ENCODE data around the gene SYT4.

The SYT4 gene

DNA sequence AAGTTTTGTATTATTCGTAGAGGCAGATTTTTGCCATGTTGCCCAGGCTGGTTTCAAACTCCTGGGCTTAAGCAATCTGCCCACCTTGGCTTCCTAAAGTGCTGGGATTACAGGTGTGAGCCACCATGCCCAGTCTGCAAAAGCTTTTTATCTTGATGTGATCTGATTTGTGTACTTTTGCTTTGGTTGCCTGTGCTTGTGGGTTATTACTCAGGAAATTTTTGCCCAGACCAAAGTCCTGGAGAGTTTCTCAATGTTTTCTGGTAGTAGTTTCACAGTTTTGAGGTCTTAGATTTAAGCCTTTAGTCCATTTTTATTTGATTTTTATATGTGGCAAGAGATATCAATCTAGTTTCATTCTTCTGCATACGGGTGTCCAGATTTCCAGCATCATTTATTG, 42.4 kb downstream of the SYT4 start:
- no peak overlapping the region for H3K4me2 ChIP-seq (ENCODE audit: low read length)
- TF ChIP-seq, protein P1, sequence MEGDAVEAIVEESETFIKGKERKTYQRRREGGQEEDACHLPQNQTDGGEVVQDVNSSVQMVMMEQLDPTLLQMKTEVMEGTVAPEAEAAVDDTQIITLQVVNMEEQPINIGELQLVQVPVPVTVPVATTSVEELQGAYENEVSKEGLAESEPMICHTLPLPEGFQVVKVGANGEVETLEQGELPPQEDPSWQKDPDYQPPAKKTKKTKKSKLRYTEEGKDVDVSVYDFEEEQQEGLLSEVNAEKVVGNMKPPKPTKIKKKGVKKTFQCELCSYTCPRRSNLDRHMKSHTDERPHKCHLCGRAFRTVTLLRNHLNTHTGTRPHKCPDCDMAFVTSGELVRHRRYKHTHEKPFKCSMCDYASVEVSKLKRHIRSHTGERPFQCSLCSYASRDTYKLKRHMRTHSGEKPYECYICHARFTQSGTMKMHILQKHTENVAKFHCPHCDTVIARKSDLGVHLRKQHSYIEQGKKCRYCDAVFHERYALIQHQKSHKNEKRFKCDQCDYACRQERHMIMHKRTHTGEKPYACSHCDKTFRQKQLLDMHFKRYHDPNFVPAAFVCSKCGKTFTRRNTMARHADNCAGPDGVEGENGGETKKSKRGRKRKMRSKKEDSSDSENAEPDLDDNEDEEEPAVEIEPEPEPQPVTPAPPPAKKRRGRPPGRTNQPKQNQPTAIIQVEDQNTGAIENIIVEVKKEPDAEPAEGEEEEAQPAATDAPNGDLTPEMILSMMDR (IDR thresholded peaks at IDR 0.05) = no peak

DNA sequence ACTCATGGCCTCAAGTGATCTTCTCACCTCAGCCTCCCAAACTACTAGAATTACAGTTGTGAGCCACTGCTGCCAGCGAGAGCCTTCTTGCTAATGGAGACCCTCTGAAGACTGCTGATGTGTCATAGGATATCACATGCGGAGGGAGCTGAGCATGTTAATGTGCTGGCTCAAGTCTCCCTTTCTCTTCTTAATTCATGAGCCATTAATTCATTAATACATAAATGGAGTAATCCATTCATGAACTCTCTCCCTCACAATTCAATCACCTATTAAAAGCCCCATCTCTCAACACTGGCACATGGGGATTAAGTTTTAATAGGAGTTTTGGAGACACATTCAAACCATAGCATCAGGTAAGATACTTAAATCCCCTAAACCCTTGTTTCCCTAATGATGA, 54.8 kb downstream of the SYT4 start:
- H3K4me3 ChIP-seq (ENCODE audit: low read depth, low read length) = no peak overlapping the region
- TF ChIP-seq, protein P1 (IDR thresholded peaks at IDR 0.05) = no peak
- H3K36me3 ChIP-seq (ENCODE audit: control insufficient read depth, insufficient read depth, low read length) = no peaks in the 10 kb centered on the region
- H2AFZ ChIP-seq = no peak overlapping the region
- no peak overlapping the region for H3K4me2 ChIP-seq (ENCODE audit: low read length)
- no peaks in the 10 kb centered on the region for H3K9me3 ChIP-seq (ENCODE audit: control insufficient read depth, low read length)
- no peaks in the 10 kb centered on the region for H3K79me2 ChIP-seq
- H3K4me1 ChIP-seq = no peaks in the 10 kb centered on the region
- no peaks in the 10 kb centered on the region for H3K27me3 ChIP-seq (ENCODE audit: control insufficient read depth, insufficient read depth, low read length)
- no peak overlapping the region for H3K27ac ChIP-seq
- H3K9ac ChIP-seq = no peak overlapping the region

More for the DNA sequence above, 42.4 kb downstream of the SYT4 start:
- H3K4me3 ChIP-seq (ENCODE audit: low read depth, low read length) = no peak overlapping the region
- no peak overlapping the region for H2AFZ ChIP-seq
- H3K36me3 ChIP-seq (ENCODE audit: control insufficient read depth, insufficient read depth, low read length) = no peaks in the 10 kb centered on the region
- H3K4me1 ChIP-seq = no peaks in the 10 kb centered on the region
- H3K27ac ChIP-seq = no peak overlapping the region
- no peaks in the 10 kb centered on the region for H3K27me3 ChIP-seq (ENCODE audit: control insufficient read depth, insufficient read depth, low read length)
- no peak overlapping the region for H3K9ac ChIP-seq
- no peaks in the 10 kb centered on the region for H3K79me2 ChIP-seq
- H3K9me3 ChIP-seq (ENCODE audit: control insufficient read depth, low read length) = no peaks in the 10 kb centered on the region

DNA sequence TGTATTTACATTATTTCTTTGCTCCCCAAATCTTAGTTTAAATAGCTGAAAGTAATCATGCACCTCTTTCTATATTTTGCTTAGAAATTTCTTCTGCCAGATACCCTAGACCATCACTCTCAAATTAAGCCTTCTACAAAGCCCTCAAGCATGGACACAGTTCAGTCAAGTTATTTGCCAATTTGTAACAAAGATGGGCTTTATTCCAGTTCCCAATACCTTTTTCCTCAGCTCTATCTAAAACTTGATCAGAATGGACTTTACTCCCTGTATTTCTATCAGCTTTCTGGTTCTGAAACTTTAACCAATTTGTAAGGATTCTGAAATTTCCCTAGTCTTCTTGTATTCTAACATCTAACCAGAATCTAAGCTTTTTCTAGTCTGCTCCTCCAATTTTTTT, 56.6 kb downstream of the SYT4 start:
- Histone ChIP-seq H3K9ac (no peak overlapping the region), H2AFZ (no peak overlapping the region), H3K9me3 (ENCODE audit: control insufficient read depth, low read length) (no peaks in the 10 kb centered on the region), H3K4me2 (ENCODE audit: low read length) (no peak overlapping the region), H3K4me3 (ENCODE audit: low read depth, low read length) (no peak overlapping the region), H3K27me3 (ENCODE audit: control insufficient read depth, insufficient read depth, low read length) (no peaks in the 10 kb centered on the region), H3K36me3 (ENCODE audit: control insufficient read depth, insufficient read depth, low read length) (no peaks in the 10 kb centered on the region), H3K4me1 (no peaks in the 10 kb centered on the region), H3K27ac (no peak overlapping the region), H3K79me2 (no peaks in the 10 kb centered on the region)
- TF ChIP-seq, protein P1 (IDR thresholded peaks at IDR 0.05) = no peak

Measured in parathyroid adenoma (tissue), 2 donors.